K562 (cell line): ENCODE results near the gene VAMP4. TPM values are rescaled to one million over a fixed set of nuclear protein-coding genes. Genes with fewer than 3 reads are reported as not detected.
A peak's percentile ranks its signal among the peaks of the same experiment; 100 is the strongest.

Experiments used
- CCNT2 ChIP-seq: IDR thresholded peaks from 2 replicates; pipeline ENCODE4 v1.6.1; 2011; ENCODE audit warnings: borderline replicate concordance, low read depth, mild to moderate bottlenecking, moderate library complexity, mixed read lengths, low read length; ENCODE audit not compliant: insufficient read length; ENCODE audit errors: extremely low read depth
- E2F4 ChIP-seq: sonication (generic); formaldehyde crosslinking; IDR thresholded peaks from 2 replicates; pipeline ENCODE4 v1.8.0; 2022; ENCODE audit warnings: mild to moderate bottlenecking, low read depth, missing genetic modification reagents
- FOXJ3 ChIP-seq: sonication (generic); formaldehyde crosslinking; IDR thresholded peaks from 2 replicates; pipeline ENCODE4 v1.4.0; 2020; ENCODE audit warnings: mild to moderate bottlenecking, missing genetic modification reagents
- NCOA4 ChIP-seq: fragments of 450-650 bp; IDR thresholded peaks from 2 replicates; pipeline ENCODE4 v1.6.1; 2018; ENCODE audit warnings: mild to moderate bottlenecking; ENCODE audit not compliant: partially characterized antibody
- SFPQ ChIP-seq: fragments of 200-400 bp; formaldehyde crosslinking; IDR thresholded peaks from 2 replicates; pipeline ENCODE4 v1.6.1; 2017; ENCODE audit warnings: mild to moderate bottlenecking, low read depth, low read length, moderate library complexity
- THRB ChIP-seq: fragments of 450-650 bp; formaldehyde crosslinking; conservative IDR thresholded peaks from 2 replicates; pipeline ENCODE4 v1.4.0; 2022; ENCODE audit warnings: mild to moderate bottlenecking, missing genetic modification characterization
- TSC22D4 ChIP-seq: fragments of 450-650 bp; IDR thresholded peaks from 2 replicates; pipeline ENCODE4 v1.6.1; 2016; ENCODE audit warnings: missing genetic modification characterization, missing biosample characterization, control low read depth
- ZFP1 ChIP-seq: fragments of 450-650 bp; formaldehyde crosslinking; IDR thresholded peaks from 2 replicates; pipeline ENCODE4 v1.4.0; 2020; ENCODE audit warnings: mild to moderate bottlenecking, mixed read lengths
- ZKSCAN1 ChIP-seq: fragments of 150-350 bp; IDR thresholded peaks from 2 replicates; pipeline ENCODE4 v1.6.1; 2016; ENCODE audit warnings: low read depth, low read length
- ZNF592 ChIP-seq: fragments of 450-650 bp; IDR thresholded peaks from 2 replicates; pipeline ENCODE4 v1.6.1; 2017; ENCODE audit warnings: antibody characterized with exemption, mild to moderate bottlenecking
- ZNF778 ChIP-seq: fragments of 450-650 bp; formaldehyde crosslinking; IDR thresholded peaks from 2 replicates; pipeline ENCODE4 v1.4.0; 2020; ENCODE audit warnings: mild to moderate bottlenecking, moderate library complexity
- polyA plus RNA-seq, 8 experiments: library from polyadenylated mRNA; depleted of rRNA in 4 of 8; stranded (reverse) in 5 of 8; unstranded in 3 of 8; fragments of >200 nt; fragmentation: Nextera tagmentation in 2 of 8; fragmentation: Illumina TruSeq in 1 of 8; extraction: Ambion mirVana in 2 of 8; extraction: Trizol in 1 of 8; gene quantifications; 2 replicates each; pipeline versions ENCODE4 v1.2.1 to v1.2.3, GENCODE V29; 2011 to 2014; ENCODE audit warnings: inconsistent platforms in 1 of 8, missing spikeins in 1 of 8
- total RNA-seq, 7 experiments: library from RNA; depleted of rRNA in 6 of 7; stranded (reverse); fragments of >200 nt in 6 of 7; fragmentation: Illumina TruSeq in 2 of 7; extraction: Trizol in 2 of 7; gene quantifications; 2 replicates each; pipeline versions ENCODE4 v1.2.1 to v1.2.3, GENCODE V29; 2011 to 2021; ENCODE audit warnings: low replicate concordance in 1 of 7

Gene VAMP4
- total and polyA plus RNA-seq, 9 of the 15 experiments (the other 6 are each of a cell fraction or from before 2014, with no cell fraction given), result 3.3 to 21.4 (median 11.9) TPM

GRCh38 chr1:171762143-171762563 lies 20.3 kb upstream of the VAMP4 start (continued):
- TF ChIP-seq THRB (no peak), CCNT2 (no peak), TSC22D4 (tag) (no peak), ZKSCAN1 (peak; percentile 18; the same call in 1 of the 2 replicates), ZNF778 (CRISPR knock-in tag) (no peak), SFPQ (no peak), NCOA4 (no peak), ZFP1 (CRISPR knock-in tag) (no peak), E2F4 (CRISPR knock-in tag) (no peak), FOXJ3 (CRISPR knock-in tag) (no peak), ZNF592 (peak; percentile 86; the same call in 1 of the 2 replicates)
